HepG2 (cell line): ENCODE results near the gene CBX5. TPM values are rescaled to one million over a fixed set of nuclear protein-coding genes. Genes with fewer than 3 reads are reported as not detected.
A peak's percentile ranks its signal among the peaks of the same experiment; 100 is the strongest.

Experiments
- BORCS8-MEF2B ChIP-seq: sonication (generic); formaldehyde crosslinking; IDR thresholded peaks from 2 replicates; pipeline ENCODE4 v1.8.0; 2022; ENCODE audit warnings: mild to moderate bottlenecking, missing genetic modification reagents
- CEBPZ ChIP-seq: IDR thresholded peaks from 2 replicates; pipeline ENCODE4 v1.6.1; 2012; ENCODE audit warnings: low read length, improper control_type of control experiment
- DMAP1 ChIP-seq: IDR thresholded peaks from 2 replicates; pipeline ENCODE4 v1.6.1; 2016
- DPF2 ChIP-seq: sonication (generic); formaldehyde crosslinking; IDR thresholded peaks from 2 replicates; pipeline ENCODE4 v1.4.0; 2020; ENCODE audit warnings: mild to moderate bottlenecking, low read depth, missing genetic modification reagents, borderline replicate concordance
- E2F2 ChIP-seq: sonication (generic); formaldehyde crosslinking; IDR thresholded peaks from 2 replicates; pipeline ENCODE4 v1.4.0; 2020; ENCODE audit warnings: missing genetic modification reagents, borderline replicate concordance
- RNF2 ChIP-seq: fragments of 450-650 bp; conservative IDR thresholded peaks from 2 replicates; pipeline ENCODE4 v1.6.1; 2016; ENCODE audit warnings: low read depth
- THAP8 ChIP-seq: sonication (generic); formaldehyde crosslinking; IDR thresholded peaks from 2 replicates; pipeline ENCODE4 v1.5.1; 2020; ENCODE audit warnings: missing genetic modification reagents, mild to moderate bottlenecking, borderline replicate concordance
- THRA ChIP-seq: sonication (generic); formaldehyde crosslinking; IDR thresholded peaks from 2 replicates; pipeline ENCODE4 v1.4.0; 2020; ENCODE audit warnings: missing genetic modification reagents, borderline replicate concordance
- ZBTB26 ChIP-seq: IDR thresholded peaks from 2 replicates; pipeline ENCODE4 v1.6.1; 2016; ENCODE audit warnings: missing compliant biosample characterization, missing genetic modification reagents, borderline replicate concordance
- ZGPAT ChIP-seq: IDR thresholded peaks from 2 replicates; pipeline ENCODE4 v1.6.1; 2016; ENCODE audit warnings: mild to moderate bottlenecking
- ZNF503 ChIP-seq: sonication (generic); formaldehyde crosslinking; IDR thresholded peaks from 2 replicates; pipeline ENCODE4 v1.4.0; 2020; ENCODE audit warnings: missing genetic modification reagents
- ZNF800 ChIP-seq: sonication (generic); formaldehyde crosslinking; IDR thresholded peaks from 2 replicates; pipeline ENCODE4 v1.4.0; 2020; ENCODE audit warnings: missing genetic modification reagents
- polyA plus RNA-seq, 8 experiments: library from polyadenylated mRNA; depleted of rRNA in 3 of 8; stranded (reverse) in 7 of 8; unstranded in 1 of 8; fragments of >200 nt; fragmentation: Illumina TruSeq in 4 of 8; extraction: Trizol in 4 of 8; gene quantifications; 2 replicates each; pipeline versions ENCODE4 v1.2.1 to v1.2.3, GENCODE V29; 2011 to 2016; ENCODE audit warnings: low read depth in 4 of 8, missing spikeins in 1 of 8, mixed read lengths in 1 of 8; ENCODE audit not compliant: insufficient read depth in 1 of 8
- total RNA-seq, 5 experiments: library from RNA; depleted of rRNA; stranded (reverse); fragments of >200 nt; fragmentation: Illumina TruSeq; extraction: Trizol; gene quantifications; 2 replicates each; pipeline ENCODE4 v1.2.3, GENCODE V29; 2016; ENCODE audit warnings: low read depth in 1 of 5

The CBX5 gene
- total and polyA plus RNA-seq, 2 of the 13 experiments (the other 11 are each of a cell fraction or from before 2014, with no cell fraction given) = 16.0 to 22.2 TPM

- TF ChIP-seq THRA (CRISPR knock-in tag) = 0 out of 2 replicates have a peak, but pooled peaks have one; percentile 19
- peak; percentile 16; the same call in 1 of the 2 replicates for TF ChIP-seq RNF2
- TF ChIP-seq ZNF503 (CRISPR knock-in tag) = no peak
- peak; percentile 81 for TF ChIP-seq ZGPAT (CRISPR knock-in tag)
- no peak for TF ChIP-seq DPF2 (CRISPR knock-in tag)
- TF ChIP-seq THAP8 (CRISPR knock-in tag) = 0 out of 2 replicates have a peak, but pooled peaks have one; percentile 79
- TF ChIP-seq ZNF800 (CRISPR knock-in tag) = peak; percentile 48; the same call in 1 of the 2 replicates
- no peak for TF ChIP-seq E2F2 (CRISPR knock-in tag)
- 0 out of 2 replicates have a peak, but pooled peaks have one; percentile 69 for TF ChIP-seq ZBTB26 (CRISPR knock-in tag)
- peak; percentile 76 for TF ChIP-seq CEBPZ
- peak; percentile 66; the same call in 1 of the 2 replicates for TF ChIP-seq BORCS8-MEF2B
- TF ChIP-seq DMAP1 (CRISPR knock-in tag) = peak; percentile 95
Observed at GRCh38 chr12:54280468-54281260, 742 bp upstream of the CBX5 start, which contains the start of gene HNRNPA1 (continued).
